ENCODE results near the gene EXO5.
"Not testable (repeated sequence)": the region's sequence is repeated elsewhere in the genome, so short reads cannot be mapped to it uniquely, and the experiment has no call there.

GRCh38 chr1:40502651-40503050 lies 5.9 kb upstream of the EXO5 start:
- not testable (repeated sequence) for TF ChIP-seq TGIF2 (CRISPR knock-in tag; IDR thresholded peaks at IDR 0.05); CTCF (CRISPR knock-in tag; IDR thresholded peaks at IDR 0.05); SP1 (IDR thresholded peaks at IDR 0.05); SP1 (CRISPR knock-in tag; IDR thresholded peaks at IDR 0.05); EZH2 (conservative IDR thresholded peaks at IDR 0.05; ENCODE audit: low read depth, low read length); YY1 (IDR thresholded peaks at IDR 0.05; ENCODE audit: insufficient read depth, insufficient replicate concordance, low read depth, low read length); EP300 (IDR thresholded peaks at IDR 0.05; ENCODE audit: low read depth in 2 of 2, low read length in 2 of 2); EP300 (CRISPR knock-in tag; IDR thresholded peaks at IDR 0.05; ENCODE audit: borderline replicate concordance); ZNF652 (CRISPR knock-in tag; IDR thresholded peaks at IDR 0.05; ENCODE audit: borderline replicate concordance, low read depth); RAD21 (CRISPR knock-in tag; IDR thresholded peaks at IDR 0.05); NFE2L1 (CRISPR knock-in tag; IDR thresholded peaks at IDR 0.05; ENCODE audit: borderline replicate concordance); CBX5 (CRISPR knock-in tag; IDR thresholded peaks at IDR 0.05; ENCODE audit: borderline replicate concordance); GZF1 (CRISPR knock-in tag; IDR thresholded peaks at IDR 0.05); TAF1 (CRISPR knock-in tag; IDR thresholded peaks at IDR 0.05); ZNF616 (CRISPR knock-in tag; IDR thresholded peaks at IDR 0.05; ENCODE audit: low read depth)
